Pancreas (tissue), 10 donors: ENCODE results near the gene PSRC1. TPM values are rescaled to one million over a fixed set of nuclear protein-coding genes. Genes with fewer than 3 reads are reported as not detected.

Experiments
- ATAC-seq, 4 donors: fragments of 200-7000 bp; cut with Tn5 transposase; one replicate each; pipeline versions ENCODE4 v1.8.0 to v1.9.1; 2020; ENCODE audit warnings: mild to moderate bottlenecking in 4 of 4, moderate library complexity in 4 of 4
- DNase-seq, 6 donors: peaks; one replicate each; pipeline ENCODE4 v3.0.0-alpha.2; 2020
- FAIRE-seq: peaks from 2 replicates; lab custom pipeline; 2012; peaks lifted over from hg19 to GRCh38; lab: Jason Lieb, UNC
- H3K27ac ChIP-seq, 4 donors: fragments of 200-600 bp; sonication (generic); 1 replicate in 3 of 4; 2 replicates in 1 of 4; pipeline versions ENCODE4 v1.5.0 to v1.8.0; 2020
- H3K27me3 ChIP-seq, 4 donors: fragments of 200-600 bp; one replicate each; pipeline ENCODE4 v1.8.0; 2021
- H3K36me3 ChIP-seq, 3 donors: fragments of 200-600 bp; sonication (generic) in 1 of 3; one replicate each; pipeline versions ENCODE4 v1.5.0 to v1.8.0; 2020 to 2021
- H3K4me1 ChIP-seq, 3 donors: fragments of 200-600 bp; one replicate each; pipeline ENCODE4 v1.8.0; 2021
- H3K4me3 ChIP-seq, 4 donors: fragments of 200-600 bp; sonication (generic) in 2 of 4; one replicate each; pipeline versions ENCODE4 v1.5.0 to v1.8.0; 2020 to 2021
- H3K9me3 ChIP-seq, 4 donors: fragments of 200-600 bp; one replicate each; pipeline ENCODE4 v1.8.0; 2021
- WGBS, 2 donors: extraction: QIAGEN DNeasy Blood & Tissue Kit; methylation state at CpG; one replicate each; pipeline ENCODE4 v1.1.7; 2013; 5-methylcytosine and 5-hydroxymethylcytosine counted together
- intact Hi-C, 3 donors: fragments of 100-400 bp; cut with DNase I; formaldehyde crosslinking; loops; one replicate each; pipeline versions ENCODE4 v1.11.1 to v1.14.2; 2022
- polyA plus RNA-seq, 2 donors: library from polyadenylated mRNA; stranded (reverse); fragments of 200-250 nt; gene quantifications; one replicate each; pipeline ENCODE4 v1.2.3, GENCODE V29; 2013
- total RNA-seq, 6 donors: library from RNA; stranded (reverse); fragmentation: NEBNext Ultra II Directional in 4 of 6; extraction: Animal tissue kit (Norgen Biotek cat#: 25700) in 4 of 6; gene quantifications; one replicate each; pipeline versions ENCODE4 v1.2.1 to v1.2.4, GENCODE V29; 2021 to 2023
- TF ChIP-seq, protein P1 (sequence below), 4 donors: fragments of 200-600 bp; sonication (generic) in 3 of 4; IDR thresholded peaks; one replicate each; pipeline versions ENCODE4 v1.5.0 to v1.8.0; 2021; ENCODE audit warnings: antibody characterized with exemption in 4 of 4
- donor health status: healthy with polysubstance abuse.
- donor health status: DM: no; HTN: no; CAD: no; lungs with moderate emphysema.
- donor health status: DM: no; HTN: no; CAD: no.
- donor health status: control.
- donor health status: control.
- donor health status: Bipolar disorder and iron deficiency.
- donor health status: DM: yes; HTN: yes; CAD: no.
- donor health status: DM: no; HTN: no; CAD: no.
- donor health status: DM: no; HTN: no; CAD: no.
- donor health status: DM: yes; HTN: yes; CAD: no.

Gene PSRC1
- total and polyA plus RNA-seq, 8 donors: 0.08 to 5.4 (median 0.91) TPM

DNA sequence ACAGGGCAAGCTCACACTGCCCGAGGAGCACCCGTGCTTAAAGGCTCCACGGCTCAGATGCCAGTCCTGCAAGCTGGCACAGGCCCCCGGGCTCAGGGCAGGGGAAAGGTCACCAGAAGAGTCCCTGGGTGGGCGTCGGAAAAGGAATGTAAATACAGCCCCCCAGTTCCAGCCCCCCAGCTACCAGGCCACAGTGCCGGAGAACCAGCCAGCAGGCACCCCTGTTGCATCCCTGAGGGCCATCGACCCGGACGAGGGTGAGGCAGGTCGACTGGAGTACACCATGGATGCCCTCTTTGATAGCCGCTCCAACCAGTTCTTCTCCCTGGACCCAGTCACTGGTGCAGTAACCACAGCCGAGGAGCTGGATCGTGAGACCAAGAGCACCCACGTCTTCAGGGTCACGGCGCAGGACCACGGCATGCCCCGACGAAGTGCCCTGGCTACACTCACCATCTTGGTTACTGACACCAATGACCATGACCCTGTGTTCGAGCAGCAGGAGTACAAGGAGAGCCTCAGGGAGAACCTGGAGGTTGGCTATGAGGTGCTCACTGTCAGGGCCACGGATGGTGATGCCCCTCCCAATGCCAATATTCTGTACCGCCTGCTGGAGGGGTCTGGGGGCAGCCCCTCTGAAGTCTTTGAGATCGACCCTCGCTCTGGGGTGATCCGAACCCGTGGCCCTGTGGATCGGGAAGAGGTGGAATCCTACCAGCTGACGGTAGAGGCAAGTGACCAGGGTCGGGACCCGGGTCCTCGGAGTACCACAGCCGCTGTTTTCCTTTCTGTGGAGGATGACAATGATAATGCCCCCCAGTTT lies 32.3 kb downstream of the PSRC1 start:
- no peaks in the 10 kb centered on the region for H3K27me3 ChIP-seq
- intact Hi-C loops: loop anchor here in 1 of 3 donors (5.0 kb wide), 1 partner anchor 282 kb away; no protein-coding TSS in a partner anchor
- peaks cover 0 to 4% (median 0%) of the 10 kb centered on the region in 3 donors for H3K4me1 ChIP-seq
- peak overlapping the region in 3 of 4 donors; percentile 63 to 73 (median 64) for H3K4me3 ChIP-seq
- TF ChIP-seq, protein P1, sequence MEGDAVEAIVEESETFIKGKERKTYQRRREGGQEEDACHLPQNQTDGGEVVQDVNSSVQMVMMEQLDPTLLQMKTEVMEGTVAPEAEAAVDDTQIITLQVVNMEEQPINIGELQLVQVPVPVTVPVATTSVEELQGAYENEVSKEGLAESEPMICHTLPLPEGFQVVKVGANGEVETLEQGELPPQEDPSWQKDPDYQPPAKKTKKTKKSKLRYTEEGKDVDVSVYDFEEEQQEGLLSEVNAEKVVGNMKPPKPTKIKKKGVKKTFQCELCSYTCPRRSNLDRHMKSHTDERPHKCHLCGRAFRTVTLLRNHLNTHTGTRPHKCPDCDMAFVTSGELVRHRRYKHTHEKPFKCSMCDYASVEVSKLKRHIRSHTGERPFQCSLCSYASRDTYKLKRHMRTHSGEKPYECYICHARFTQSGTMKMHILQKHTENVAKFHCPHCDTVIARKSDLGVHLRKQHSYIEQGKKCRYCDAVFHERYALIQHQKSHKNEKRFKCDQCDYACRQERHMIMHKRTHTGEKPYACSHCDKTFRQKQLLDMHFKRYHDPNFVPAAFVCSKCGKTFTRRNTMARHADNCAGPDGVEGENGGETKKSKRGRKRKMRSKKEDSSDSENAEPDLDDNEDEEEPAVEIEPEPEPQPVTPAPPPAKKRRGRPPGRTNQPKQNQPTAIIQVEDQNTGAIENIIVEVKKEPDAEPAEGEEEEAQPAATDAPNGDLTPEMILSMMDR (IDR thresholded peaks at IDR 0.05): no peak
- FAIRE-seq: no peak
- H3K27ac ChIP-seq: no peak overlapping the region
- ATAC-seq: no peak
- H3K36me3 ChIP-seq: no peaks in the 10 kb centered on the region
- peak in 3 of 6 donors; percentile 14 to 76 (median 57) for DNase-seq
- WGBS, 2 donors: 81 to 84% methylated on average over 33 of the region's 33 CpGs
- no peaks in the 10 kb centered on the region for H3K9me3 ChIP-seq

DNA sequence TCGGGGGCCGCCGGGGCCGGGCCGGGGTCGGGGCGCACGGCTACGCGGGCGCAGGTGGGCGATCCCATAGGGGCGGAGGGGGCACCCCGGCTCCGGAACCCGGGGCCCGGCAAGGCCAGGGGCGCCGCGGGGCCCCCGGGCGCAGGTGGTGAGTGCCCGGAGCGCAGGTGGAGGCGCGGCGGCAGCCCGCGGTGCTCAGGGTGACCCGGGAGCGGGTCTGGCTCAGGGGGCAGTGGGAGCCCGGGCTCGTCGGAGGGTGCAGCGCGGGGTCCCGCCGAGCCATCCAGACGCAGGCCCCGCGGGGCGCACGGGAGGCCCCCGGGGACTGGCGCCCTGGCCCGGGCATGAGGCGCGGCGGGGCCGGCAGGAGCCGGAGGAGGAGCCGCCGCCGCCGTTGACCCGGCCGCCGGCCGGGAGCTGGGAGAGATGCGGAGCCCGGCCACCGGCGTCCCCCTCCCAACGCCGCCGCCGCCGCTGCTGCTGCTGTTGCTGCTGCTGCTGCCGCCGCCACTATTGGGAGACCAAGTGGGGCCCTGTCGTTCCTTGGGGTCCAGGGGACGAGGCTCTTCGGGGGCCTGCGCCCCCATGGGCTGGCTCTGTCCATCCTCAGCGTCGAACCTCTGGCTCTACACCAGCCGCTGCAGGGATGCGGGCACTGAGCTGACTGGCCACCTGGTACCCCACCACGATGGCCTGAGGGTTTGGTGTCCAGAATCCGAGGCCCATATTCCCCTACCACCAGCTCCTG lies 33.1 kb downstream of the PSRC1 start:
- Histone ChIP-seq H3K4me3 (peak overlapping the region; percentile 53 to 73 (median 64)), H3K36me3 (no peaks in the 10 kb centered on the region), H3K27ac (no peak overlapping the region), H3K4me1 (peaks cover 0 to 4% (median 0%) of the 10 kb centered on the region in 3 donors), H3K27me3 (no peaks in the 10 kb centered on the region), H3K9me3 (no peaks in the 10 kb centered on the region)
- intact Hi-C loops: loop anchor here in 1 of 3 donors (5.0 kb wide), 1 partner anchor 282 kb away; no protein-coding TSS in a partner anchor
- ATAC-seq (peak; percentile 4 to 58 (median 21)), FAIRE-seq (no peak), DNase-seq (peak in 3 of 6 donors; percentile 12 to 76 (median 74))
- 1 to 2% methylated on average over 25 to 80 of the region's 80 CpGs for WGBS, 2 donors
- TF ChIP-seq, protein P1 (IDR thresholded peaks at IDR 0.05): no peak

DNA sequence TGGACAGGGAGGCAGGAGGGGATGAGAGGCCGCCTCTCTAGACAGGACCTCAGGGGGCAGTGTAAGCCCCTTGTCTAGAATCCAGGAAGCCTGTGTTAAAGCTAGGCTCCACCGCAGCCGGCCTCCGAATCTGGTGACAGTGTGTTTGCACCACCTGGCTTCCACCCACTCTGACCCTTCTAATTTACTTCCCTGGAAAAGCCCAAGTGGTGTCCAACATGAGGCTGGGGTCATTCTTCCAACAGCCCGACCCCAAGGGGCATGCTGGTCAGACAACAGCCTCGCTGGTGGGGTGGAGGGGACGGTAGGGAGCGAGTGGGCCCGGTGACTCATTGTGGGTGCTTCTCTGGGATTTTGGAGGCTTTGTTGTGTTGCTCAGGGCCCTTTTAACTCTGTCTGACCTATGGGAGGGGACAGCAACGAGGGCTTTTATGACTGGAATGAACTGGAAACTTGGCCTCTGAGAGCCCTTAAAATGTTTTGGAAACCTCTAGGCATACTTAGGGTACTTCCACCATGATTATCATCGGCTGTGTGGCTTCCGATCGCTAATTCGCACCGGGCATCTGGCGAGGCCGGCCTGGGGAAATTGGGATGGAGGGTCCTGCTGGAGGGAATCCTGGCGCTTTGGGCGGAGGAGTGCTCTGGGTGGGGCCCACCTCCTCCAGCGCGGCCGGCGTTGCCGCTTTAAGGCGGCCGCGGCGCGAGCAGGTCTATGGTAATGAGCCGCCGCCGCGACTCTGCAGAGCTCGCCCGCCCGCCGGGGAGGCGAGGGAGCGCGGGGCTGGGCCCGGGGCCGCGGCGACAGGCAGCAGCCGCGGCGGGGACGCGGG lies 33.9 kb downstream of the PSRC1 start, which contains the start of gene CELSR2:
CELSR2 (plus strand) TSS at position 743 of the 833 bp plus-strand sequence. CDS start 541 bp downstream, outside the sequence.
- Histone ChIP-seq H3K36me3 (no peaks in the 10 kb centered on the region), H3K27me3 (no peaks in the 10 kb centered on the region), H3K27ac (no peak within 1 kb of the TSS), H3K4me1 (peaks cover 0 to 4% (median 0%) of the 10 kb centered on the region in 3 donors), H3K4me3 (peak within 1 kb of the TSS; percentile 53 to 73 (median 64)), H3K9me3 (no peaks in the 10 kb centered on the region)
- ATAC-seq (peak; percentile 89 to 95 (median 92)), FAIRE-seq (no peak), DNase-seq (peak; percentile 58 to 88 (median 68))
- TF ChIP-seq, protein P1 (IDR thresholded peaks at IDR 0.05): no peak
- WGBS, 2 donors: 13 to 18% methylated on average over 39 to 49 of the region's 49 CpGs
- intact Hi-C loops: no loop called here

DNA sequence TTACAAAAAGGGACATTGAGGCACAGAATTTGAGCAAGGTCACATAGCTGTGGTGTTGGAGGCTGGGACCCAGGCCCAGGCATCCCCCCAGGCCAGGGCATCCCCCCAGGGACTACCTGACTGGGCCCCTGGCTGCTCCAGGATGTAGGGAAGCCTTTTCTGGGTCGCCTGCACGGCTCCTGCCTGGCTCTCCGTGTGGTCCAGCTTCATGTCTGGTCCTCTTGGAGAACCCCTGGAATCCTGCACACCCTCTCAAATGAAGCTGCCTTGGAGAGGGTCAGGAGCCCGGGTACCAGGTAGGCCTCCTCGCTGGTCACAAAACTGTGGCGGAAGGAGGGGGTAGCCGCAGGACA lies 34.5 kb downstream of the PSRC1 start:
- no peak for FAIRE-seq
- no peaks in the 10 kb centered on the region for H3K36me3 ChIP-seq
- intact Hi-C loops: no loop called here
- H3K27me3 ChIP-seq: no peaks in the 10 kb centered on the region
- peak in 1 of 6 donors; percentile 10 for DNase-seq
- H3K27ac ChIP-seq: no peak overlapping the region
- no peak overlapping the region for H3K4me3 ChIP-seq
- no peaks in the 10 kb centered on the region for H3K9me3 ChIP-seq
- TF ChIP-seq, protein P1 (IDR thresholded peaks at IDR 0.05): no peak
- WGBS, 2 donors: 92 to 95% methylated on average over 7 of the region's 7 CpGs
- peaks cover 0 to 4% (median 0%) of the 10 kb centered on the region in 3 donors for H3K4me1 ChIP-seq
- ATAC-seq: no peak
